H7 (cell line): ENCODE results near the gene TERC. TPM values are rescaled to one million over a fixed set of nuclear protein-coding genes. Genes with fewer than 3 reads are reported as not detected.

Experiments
- DNase-seq: peaks from one replicate; pipeline ENCODE4 v3.0.0; 2012
- H3K27me3 ChIP-seq: 2 replicates; pipeline ENCODE4 v1.6.0; 2011; ENCODE audit warnings: mild to moderate bottlenecking, low read length; ENCODE audit not compliant: control insufficient read depth, insufficient read depth
- H3K36me3 ChIP-seq: replicated peaks from 2 replicates; pipeline ENCODE4 v1.5.1; 2011; ENCODE audit warnings: low read length; ENCODE audit not compliant: control insufficient read depth, insufficient read depth
- H3K4me3 ChIP-seq: 2 replicates; pipeline ENCODE4 v1.5.1; 2011; ENCODE audit warnings: low read depth, mild to moderate bottlenecking, control low read depth, low read length, moderate library complexity; ENCODE audit not compliant: insufficient read depth
- total RNA-seq: library from RNA; depleted of rRNA; stranded (reverse); fragments of >200 nt; shearing (Covaris generic); gene quantifications from 2 replicates; pipeline ENCODE4 v1.2.3, GENCODE V29; 2014

Gene TERC
- total RNA-seq, 1 experiment from 2014 or later: 217 TPM

DNA sequence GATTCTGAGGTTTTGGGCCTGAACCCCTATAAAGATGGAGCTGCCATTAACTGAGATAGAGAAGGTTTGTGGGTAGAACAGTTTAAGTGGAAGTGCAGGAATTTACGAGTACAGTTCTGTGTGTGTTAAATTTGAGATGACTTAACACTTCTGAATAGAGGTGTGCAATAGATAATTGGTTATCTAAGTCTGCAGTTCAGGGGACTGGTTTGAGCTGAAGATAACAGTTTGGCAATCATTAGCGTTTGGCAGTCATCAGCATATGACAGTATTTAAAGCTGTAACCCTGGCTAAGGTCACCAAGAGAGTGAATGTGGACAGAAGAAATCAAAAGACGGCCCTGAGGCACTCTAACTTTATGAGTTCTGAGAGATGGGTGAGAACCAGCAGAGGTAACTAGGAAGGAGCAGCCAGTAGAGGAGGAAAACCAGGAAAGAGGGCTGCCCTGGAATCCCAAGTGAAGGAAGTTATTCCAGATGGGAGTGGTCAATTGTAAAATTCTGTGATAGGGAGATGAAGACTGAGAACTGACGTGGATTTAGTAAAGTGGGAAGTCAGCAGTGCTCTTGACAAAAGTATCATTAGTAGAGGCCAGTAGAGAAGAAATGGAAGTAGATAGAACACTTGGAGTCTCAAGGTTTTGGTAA is 16.5 kb upstream of the TERC start:
- DNase-seq: no peak
- no peaks in the 10 kb centered on the region for H3K27me3 ChIP-seq
- no peak overlapping the region for H3K4me3 ChIP-seq
- peaks cover 21% of the 10 kb centered on the region for H3K36me3 ChIP-seq

DNA sequence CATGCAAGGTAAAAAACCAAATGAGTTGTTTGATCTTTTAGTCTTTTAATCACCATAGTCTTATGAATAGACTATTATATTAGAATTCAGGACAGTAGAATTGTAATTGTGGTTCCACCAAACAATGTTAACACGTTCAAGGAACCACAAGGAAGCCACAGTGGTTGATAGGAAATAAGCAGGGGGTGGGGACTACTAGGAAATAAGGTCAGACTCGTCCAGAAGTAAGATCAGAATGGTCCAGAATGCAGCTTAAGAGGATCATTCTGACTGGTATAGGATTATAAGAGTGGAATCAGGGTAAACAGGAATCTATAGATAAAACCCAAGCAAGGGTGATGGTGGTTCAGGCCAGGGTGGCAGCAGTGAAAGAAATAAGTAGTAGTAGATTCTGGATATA is 15.9 kb upstream of the TERC start:
- H3K4me3 ChIP-seq: no peak overlapping the region

DNA sequence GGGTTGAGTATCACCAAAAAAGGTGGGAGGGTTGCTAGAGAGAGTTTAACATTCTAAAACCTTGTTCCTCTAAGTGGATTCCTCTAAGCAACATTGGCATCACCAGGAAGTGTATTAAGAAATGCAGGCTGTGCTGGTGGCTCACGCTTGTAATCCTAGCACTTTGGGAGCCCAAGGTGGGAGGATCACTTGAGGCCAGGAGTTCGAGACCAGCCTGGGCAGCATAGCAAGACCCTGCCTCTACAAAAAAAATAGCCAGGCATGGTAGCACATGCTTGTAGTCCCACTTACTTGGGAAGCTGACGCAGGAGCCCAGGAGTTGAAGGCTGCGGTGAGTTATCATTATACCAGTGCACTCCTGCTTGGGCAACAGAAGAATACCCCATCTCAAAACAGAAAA is 13.0 kb upstream of the TERC start:
- no peak for DNase-seq
- Histone ChIP-seq H3K36me3 (peaks cover 15% of the 10 kb centered on the region), H3K27me3 (no peaks in the 10 kb centered on the region), H3K4me3 (no peak overlapping the region)

More for the DNA sequence above, 15.9 kb upstream of the TERC start:
- peaks cover 17% of the 10 kb centered on the region for H3K36me3 ChIP-seq
- no peak for DNase-seq
- H3K27me3 ChIP-seq: no peaks in the 10 kb centered on the region

DNA sequence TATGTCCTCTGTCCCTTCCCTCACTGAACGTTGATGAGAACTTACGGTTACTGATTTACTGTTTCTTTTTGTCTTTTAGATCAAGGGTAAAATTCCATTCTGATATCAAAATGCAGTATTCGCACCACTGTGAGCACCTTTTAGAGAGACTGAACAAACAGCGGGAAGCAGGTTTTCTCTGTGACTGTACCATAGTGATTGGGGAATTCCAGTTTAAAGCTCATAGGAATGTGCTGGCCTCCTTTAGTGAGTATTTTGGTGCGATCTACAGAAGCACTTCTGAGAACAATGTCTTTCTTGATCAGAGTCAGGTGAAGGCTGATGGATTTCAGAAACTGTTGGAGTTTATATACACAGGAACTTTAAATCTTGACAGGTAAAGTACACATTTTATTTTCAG is 9.3 kb upstream of the TERC start:
- Histone ChIP-seq H3K4me3 (peak overlapping the region; percentile 96; the same call in 1 of the 2 replicates), H3K27me3 (no peaks in the 10 kb centered on the region), H3K36me3 (peaks cover 3% of the 10 kb centered on the region)
- DNase-seq: no peak

DNA sequence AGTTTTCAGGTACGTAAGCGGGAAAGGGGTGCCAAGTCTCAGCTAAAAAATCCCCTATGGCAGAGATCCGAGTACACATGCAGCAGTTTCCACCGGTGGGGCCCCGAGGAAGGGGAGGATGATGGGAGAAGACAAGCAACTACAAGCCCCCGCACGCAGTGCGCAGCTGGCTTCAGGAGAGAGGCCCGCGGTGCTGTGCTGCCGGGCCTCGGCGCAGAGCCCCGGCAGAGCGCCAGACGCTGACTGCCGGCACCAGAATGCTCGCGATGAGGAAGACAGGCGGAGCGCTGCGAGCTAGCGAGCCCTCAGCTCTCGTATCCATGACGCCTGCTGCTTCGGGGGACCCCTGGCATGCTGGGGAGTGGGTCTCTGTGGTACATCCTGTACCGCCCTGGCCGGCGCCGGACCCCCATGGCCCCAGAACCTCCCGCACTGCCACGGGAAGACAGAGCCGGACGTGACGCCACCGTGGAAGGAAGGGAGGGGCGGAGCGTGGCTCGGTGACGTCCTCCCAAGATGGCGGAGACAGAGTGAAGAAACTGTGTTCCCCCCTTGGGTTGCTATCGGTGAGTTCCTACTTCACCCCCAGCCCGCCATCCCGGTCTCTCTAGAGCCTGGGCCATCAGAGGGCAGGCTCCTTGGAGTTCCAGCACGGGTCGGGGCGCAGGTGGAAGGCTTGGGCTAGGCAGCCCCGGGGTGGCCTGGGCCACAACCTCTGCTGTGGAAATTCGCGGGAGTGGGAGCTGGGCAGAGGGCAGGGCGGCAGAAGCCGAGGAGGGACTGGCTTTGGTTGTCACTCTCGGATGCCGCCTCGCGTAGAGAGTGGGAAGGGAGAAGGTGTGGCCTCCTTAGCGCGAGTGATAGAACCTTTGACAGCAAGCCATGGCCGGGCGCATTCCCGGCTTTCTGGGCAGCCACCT is 8.3 kb upstream of the TERC start, which contains the start of gene MYNN:
Gene MYNN (plus strand): TSS at position 500 of the 920 bp plus-strand sequence. CDS start 900 bp downstream, outside the sequence.
- H3K27me3 ChIP-seq: no peaks in the 10 kb centered on the region
- H3K36me3 ChIP-seq: peaks cover 3% of the 10 kb centered on the region; the same call in 1 of the 2 replicates
- DNase-seq: peak; percentile 78
- H3K4me3 ChIP-seq: peak within 1 kb of the TSS; percentile 96

DNA sequence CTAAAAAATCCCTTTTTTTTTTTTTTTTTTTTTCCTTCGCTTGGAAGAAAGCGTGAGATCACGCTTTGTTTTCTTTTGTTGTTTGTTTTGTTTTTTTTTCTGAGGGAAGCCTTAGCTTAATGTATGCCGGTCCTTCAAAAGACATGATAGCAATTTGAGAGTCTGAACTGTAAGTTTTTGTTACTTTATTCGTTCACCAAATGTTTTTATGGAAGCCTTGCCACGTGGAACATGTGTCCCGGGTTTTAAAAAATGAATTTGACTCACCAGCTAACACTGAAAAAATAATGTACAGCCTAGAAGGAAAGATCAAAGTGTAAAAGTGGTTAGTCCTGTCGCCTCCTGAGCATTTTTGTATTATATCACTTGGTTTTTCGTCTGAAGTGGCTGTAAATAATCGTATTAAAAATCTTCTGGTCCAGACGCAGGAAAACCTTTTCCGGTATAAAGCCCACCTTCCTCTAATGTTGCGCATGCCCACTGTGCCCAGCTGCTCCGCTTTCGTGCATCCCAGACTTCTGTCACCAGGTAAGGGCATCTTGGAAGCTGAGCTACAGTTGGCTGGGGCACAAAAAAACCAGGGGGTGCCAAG is 7.5 kb upstream of the TERC start:
- peaks cover 1% of the 10 kb centered on the region; the same call in 1 of the 2 replicates for H3K36me3 ChIP-seq
- H3K27me3 ChIP-seq: no peaks in the 10 kb centered on the region
- peak; percentile 49 for DNase-seq
- peak overlapping the region; percentile 96 for H3K4me3 ChIP-seq

DNA sequence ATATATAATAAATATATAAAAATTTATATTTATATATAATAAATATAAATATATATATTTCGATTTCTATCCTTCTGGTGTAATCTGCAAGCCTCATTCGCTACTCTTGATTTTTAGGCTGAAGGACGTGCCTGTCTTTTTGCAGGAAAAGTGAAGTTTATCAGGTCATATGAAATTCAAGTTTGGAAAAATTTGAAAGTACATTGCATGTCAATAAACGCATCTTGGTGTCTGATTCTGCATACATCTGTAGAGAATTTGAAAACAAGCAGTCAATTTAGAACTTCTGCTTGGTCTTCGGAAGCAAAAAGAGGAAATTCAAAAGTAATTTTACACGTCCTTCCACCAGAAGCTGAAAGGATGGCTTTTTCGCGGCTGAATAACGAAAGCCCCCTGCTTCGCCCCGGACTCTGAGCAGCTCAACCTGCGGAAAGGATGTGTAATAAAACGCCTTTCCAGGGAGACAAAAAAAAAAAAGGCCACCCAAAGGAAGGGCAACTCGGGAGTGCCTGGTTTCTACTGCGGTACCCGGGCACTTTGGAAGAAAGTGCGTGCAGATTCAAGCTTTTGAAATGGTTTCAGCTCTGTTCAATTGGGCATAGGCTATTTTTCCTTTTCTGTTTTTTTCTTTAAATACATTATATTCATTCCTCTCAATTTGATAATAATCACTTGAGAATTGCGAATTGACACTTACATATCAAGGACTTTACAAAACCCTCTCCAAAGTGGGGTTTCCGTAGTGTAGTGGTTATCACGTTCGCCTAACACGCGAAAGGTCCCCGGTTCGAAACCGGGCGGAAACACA is 6.8 kb upstream of the TERC start:
- Histone ChIP-seq H3K4me3 (peak overlapping the region; percentile 96), H3K36me3 (peaks cover 1% of the 10 kb centered on the region; the same call in 1 of the 2 replicates), H3K27me3 (no peaks in the 10 kb centered on the region)
- peak; percentile 9 for DNase-seq

DNA sequence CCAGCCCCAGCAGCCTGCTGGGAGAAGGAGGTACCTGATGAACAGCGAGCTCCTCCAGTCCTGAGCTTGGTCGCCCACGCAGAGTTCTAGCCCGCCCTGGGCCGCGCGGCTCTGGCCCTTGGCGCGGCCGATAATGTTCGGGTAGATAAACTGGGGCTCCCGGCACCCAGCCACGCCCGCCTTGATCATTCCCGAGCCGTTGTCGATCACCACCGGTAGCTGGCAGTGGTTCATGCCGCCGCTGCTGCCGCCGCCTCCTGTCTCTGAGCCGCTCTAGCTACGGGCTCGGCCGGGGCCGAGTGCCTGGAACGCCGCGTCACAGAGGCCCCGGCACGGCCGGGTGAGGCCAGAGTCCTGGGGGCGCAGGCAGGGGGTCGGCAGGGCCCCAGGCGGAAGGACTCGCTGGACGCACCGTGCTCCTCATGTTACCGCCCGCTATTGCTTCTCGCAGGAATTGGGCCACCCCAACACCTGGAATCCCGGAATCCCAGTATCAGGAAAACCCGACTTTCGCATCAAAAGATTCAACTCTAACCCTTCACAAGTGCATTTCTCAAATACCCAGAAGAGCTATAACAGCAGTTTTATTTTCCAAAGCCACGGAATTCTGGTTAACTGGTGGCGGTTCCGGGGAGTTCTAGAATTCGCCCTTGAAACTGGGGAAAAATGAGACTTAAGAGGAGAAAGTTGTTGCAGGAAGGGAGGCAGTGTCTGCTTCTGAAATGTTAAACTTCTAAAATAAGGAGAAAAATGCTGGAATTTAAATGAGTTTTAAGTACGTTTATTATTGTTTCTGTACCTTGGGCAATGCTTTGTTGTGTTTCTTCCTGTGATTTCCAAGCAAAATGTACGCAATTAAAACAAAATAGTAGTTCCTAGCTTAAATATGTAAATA is 4.7 kb upstream of the TERC start, which contains the start of gene ACTRT3:
Gene ACTRT3 (minus strand): TSS at position 275 of the 895 bp plus-strand sequence. CDS start 41 bp downstream, at position 234.
- no peaks in the 10 kb centered on the region for H3K27me3 ChIP-seq
- H3K36me3 ChIP-seq: no peaks in the 10 kb centered on the region
- peak within 1 kb of the TSS; percentile 38 for H3K4me3 ChIP-seq
- DNase-seq: peak; percentile 89

DNA sequence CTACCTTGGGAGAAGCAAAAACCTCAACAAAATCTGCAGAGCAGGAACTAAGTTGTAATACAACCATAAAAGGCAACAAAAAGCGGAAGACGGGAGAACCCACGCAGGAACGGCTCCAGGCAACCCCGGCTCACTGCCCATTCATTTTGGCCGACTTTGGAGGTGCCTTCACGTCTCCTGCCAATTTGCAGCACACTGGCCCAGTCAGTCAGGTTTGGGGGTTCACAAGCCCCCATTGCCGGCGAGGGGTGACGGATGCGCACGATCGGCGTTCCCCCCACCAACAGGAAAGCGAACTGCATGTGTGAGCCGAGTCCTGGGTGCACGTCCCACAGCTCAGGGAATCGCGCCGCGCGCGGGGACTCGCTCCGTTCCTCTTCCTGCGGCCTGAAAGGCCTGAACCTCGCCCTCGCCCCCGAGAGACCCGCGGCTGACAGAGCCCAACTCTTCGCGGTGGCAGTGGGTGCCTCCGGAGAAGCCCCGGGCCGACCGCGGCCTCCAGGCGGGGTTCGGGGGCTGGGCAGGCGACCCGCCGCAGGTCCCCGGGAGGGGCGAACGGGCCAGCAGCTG is 463 bp downstream of the TERC start:
- DNase-seq: peak; percentile 54
- no peaks in the 10 kb centered on the region for H3K36me3 ChIP-seq
- peak overlapping the region; percentile 77 for H3K4me3 ChIP-seq
- no peaks in the 10 kb centered on the region for H3K27me3 ChIP-seq

DNA sequence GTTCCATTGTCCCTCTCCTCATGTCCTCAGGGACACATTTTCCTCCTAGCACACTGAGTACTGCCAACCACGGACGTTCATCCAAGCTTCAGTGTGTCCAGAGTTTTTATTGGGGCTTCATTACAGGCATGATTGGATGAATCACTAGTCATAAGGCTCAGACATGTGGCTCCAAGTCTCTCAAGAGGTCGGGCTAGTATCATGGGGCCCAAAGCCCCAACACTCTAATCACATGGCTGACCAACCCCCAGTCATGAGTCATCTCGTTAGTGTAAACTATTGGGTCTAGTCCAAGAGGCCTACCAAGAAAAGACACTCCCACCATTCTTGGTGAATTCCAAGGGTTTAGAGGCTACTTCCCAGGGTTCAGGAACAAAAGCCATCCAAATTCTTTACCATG is 4.4 kb downstream of the TERC start:
- no peak overlapping the region for H3K4me3 ChIP-seq
- no peaks in the 10 kb centered on the region for H3K27me3 ChIP-seq
- DNase-seq: no peak
- H3K36me3 ChIP-seq: no peaks in the 10 kb centered on the region

DNA sequence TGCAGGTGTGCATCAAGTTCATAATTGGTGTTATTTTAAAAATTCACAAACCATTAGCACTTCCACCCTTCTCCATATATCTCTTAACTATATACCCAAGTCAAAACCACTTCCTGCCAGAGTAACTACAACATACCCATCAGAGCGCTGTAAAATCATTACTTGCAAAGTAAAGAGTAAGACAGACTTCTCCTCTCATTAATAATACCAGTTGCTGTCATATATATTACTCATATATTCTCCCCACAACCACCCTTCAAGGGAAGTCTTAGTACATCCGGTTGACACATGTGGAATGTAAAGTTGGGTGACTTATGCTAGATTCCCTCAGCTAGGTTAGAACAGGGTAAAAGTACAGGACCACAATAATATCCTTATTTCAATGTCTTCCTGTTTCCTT is 5.6 kb downstream of the TERC start:
- DNase-seq: no peak
- H3K4me3 ChIP-seq: no peak overlapping the region

DNA sequence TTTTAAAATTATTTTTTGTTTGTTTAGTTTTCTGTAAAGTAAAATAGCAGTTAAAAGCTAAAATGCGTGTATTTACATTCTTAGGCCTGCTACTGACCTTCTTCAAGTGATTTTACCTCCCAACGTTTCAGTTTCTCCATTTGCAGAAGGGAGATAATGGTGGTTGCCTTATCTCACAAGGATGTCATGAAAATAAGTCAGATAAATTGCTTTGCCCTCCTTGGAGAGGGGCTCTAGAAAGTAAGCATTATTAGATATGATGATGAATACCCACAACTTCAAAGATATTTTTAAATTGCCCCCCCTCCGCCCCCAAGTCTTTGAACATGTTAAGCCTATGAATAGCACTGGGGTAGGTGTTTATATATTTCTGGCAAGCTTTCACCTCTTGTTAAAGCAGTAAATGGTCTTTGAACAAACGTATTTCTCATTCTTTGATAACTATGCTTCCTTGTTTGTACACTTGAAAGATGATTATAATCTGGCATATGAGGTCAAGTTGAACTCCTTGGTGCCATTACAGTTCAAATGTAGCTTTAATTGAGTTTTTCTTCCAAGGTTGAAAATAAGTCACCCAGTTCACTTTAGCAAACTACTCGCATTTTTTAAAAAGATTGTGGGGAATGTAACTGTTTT is 6.4 kb downstream of the TERC start:
- DNase-seq: no peak
- Histone ChIP-seq H3K4me3 (no peak overlapping the region), H3K36me3 (no peaks in the 10 kb centered on the region), H3K27me3 (no peaks in the 10 kb centered on the region)

More for the DNA sequence above, 5.6 kb downstream of the TERC start:
- H3K36me3 ChIP-seq: no peaks in the 10 kb centered on the region
- no peaks in the 10 kb centered on the region for H3K27me3 ChIP-seq
